K562 (cell line): Measurements from ENCODE around the gene CDC42BPB. TPM values are rescaled to one million over a fixed set of nuclear protein-coding genes. Genes with fewer than 3 reads are reported as not detected.
A peak's percentile ranks its signal among the peaks of the same experiment; 100 is the strongest.

Experiments used
- CBFA2T2 ChIP-seq: fragments of 450-650 bp; conservative IDR thresholded peaks from 2 replicates; pipeline ENCODE4 v1.6.1; 2017; ENCODE audit warnings: mild to moderate bottlenecking
- CTCFL ChIP-seq: IDR thresholded peaks from 2 replicates; pipeline ENCODE4 v1.6.1; 2011; ENCODE audit warnings: borderline replicate concordance, low read depth, mild to moderate bottlenecking, moderate library complexity, low read length; ENCODE audit not compliant: insufficient read depth, poor library complexity, severe bottlenecking
- HMGN3 ChIP-seq: IDR thresholded peaks from 2 replicates; pipeline ENCODE4 v1.6.1; 2011; ENCODE audit warnings: borderline replicate concordance, low read depth, mild to moderate bottlenecking, mixed read lengths, low read length; ENCODE audit not compliant: insufficient read length; ENCODE audit errors: extremely low read depth
- MAZ ChIP-seq, 2 experiments: fragments of 450-650 bp in 1 of 2; sonication (generic) in 1 of 2; formaldehyde crosslinking; IDR thresholded peaks in 1 of 2; conservative IDR thresholded peaks in 1 of 2; 2 replicates each; pipeline versions ENCODE4 v1.4.0 to v1.5.0; 2020; ENCODE audit warnings: mild to moderate bottlenecking in 1 of 2, missing genetic modification reagents in 1 of 2
- OTX1 ChIP-seq: fragments of 450-650 bp; formaldehyde crosslinking; IDR thresholded peaks from 2 replicates; pipeline ENCODE4 v1.4.0; 2022; ENCODE audit warnings: mild to moderate bottlenecking
- POU5F1 ChIP-seq: fragments of 150-350 bp; IDR thresholded peaks from 2 replicates; pipeline ENCODE4 v1.6.1; 2014; ENCODE audit warnings: borderline replicate concordance, low read length, low read depth, mild to moderate bottlenecking; ENCODE audit not compliant: partially characterized antibody
- RNF219 ChIP-seq: fragments of 250-450 bp; sonication (Bioruptor Pico); IDR thresholded peaks from 2 replicates; pipeline ENCODE4 v1.5.0; 2022; ENCODE audit warnings: mild to moderate bottlenecking
- SMARCC2 ChIP-seq: fragments of 450-650 bp; IDR thresholded peaks from 2 replicates; pipeline ENCODE4 v1.6.1; 2017; ENCODE audit warnings: antibody characterized with exemption, moderate library complexity, mild to moderate bottlenecking, low read depth
- SMC3 ChIP-seq: conservative IDR thresholded peaks from 2 replicates; pipeline ENCODE4 v1.6.1; 2011; ENCODE audit warnings: low read depth, low read length, improper control_type of control experiment; ENCODE audit not compliant: insufficient read depth
- XRCC5 ChIP-seq: fragments of 200-400 bp; formaldehyde crosslinking; IDR thresholded peaks from 2 replicates; pipeline ENCODE4 v1.6.1; 2017; ENCODE audit warnings: low read depth, mild to moderate bottlenecking, low read length
- ZNF232 ChIP-seq: sonication (generic); formaldehyde crosslinking; IDR thresholded peaks from 2 replicates; pipeline ENCODE4 v1.8.0; 2022; ENCODE audit warnings: mild to moderate bottlenecking, missing genetic modification reagents
- ZNF551 ChIP-seq: fragments of 250-450 bp; sonication (Bioruptor Pico); IDR thresholded peaks from 2 replicates; pipeline ENCODE4 v1.5.0; 2021; ENCODE audit warnings: mild to moderate bottlenecking, moderate library complexity
- polyA plus RNA-seq, 8 experiments: library from polyadenylated mRNA; depleted of rRNA in 4 of 8; stranded (reverse) in 5 of 8; unstranded in 3 of 8; fragments of >200 nt; fragmentation: Nextera tagmentation in 2 of 8; fragmentation: Illumina TruSeq in 1 of 8; extraction: Ambion mirVana in 2 of 8; extraction: Trizol in 1 of 8; gene quantifications; 2 replicates each; pipeline versions ENCODE4 v1.2.1 to v1.2.3, GENCODE V29; 2011 to 2014; ENCODE audit warnings: inconsistent platforms in 1 of 8, missing spikeins in 1 of 8
- total RNA-seq, 7 experiments: library from RNA; depleted of rRNA in 6 of 7; stranded (reverse); fragments of >200 nt in 6 of 7; fragmentation: Illumina TruSeq in 2 of 7; extraction: Trizol in 2 of 7; gene quantifications; 2 replicates each; pipeline versions ENCODE4 v1.2.1 to v1.2.3, GENCODE V29; 2011 to 2021; ENCODE audit warnings: low replicate concordance in 1 of 7
- TF ChIP-seq, protein P1 (sequence below): sonication (generic); formaldehyde crosslinking; IDR thresholded peaks from 2 replicates; pipeline ENCODE4 v1.8.1; 2023; ENCODE audit warnings: mild to moderate bottlenecking, missing genetic modification reagents
- TF ChIP-seq, protein P2 (sequence below): sonication (generic); formaldehyde crosslinking; IDR thresholded peaks from 2 replicates; pipeline ENCODE4 v1.8.0; 2023; ENCODE audit warnings: mild to moderate bottlenecking, missing genetic modification reagents
- TF ChIP-seq, protein P3 (sequence below): fragments of 450-650 bp; IDR thresholded peaks from 2 replicates; pipeline ENCODE4 v1.7.1; 2018; ENCODE audit warnings: mild to moderate bottlenecking, low read depth; ENCODE audit not compliant: partially characterized antibody

Gene CDC42BPB
- total and polyA plus RNA-seq, 9 of the 15 experiments (the other 6 are each of a cell fraction or from before 2014, with no cell fraction given): 0.07 to 24.3 (median 12.6) TPM

DNA sequence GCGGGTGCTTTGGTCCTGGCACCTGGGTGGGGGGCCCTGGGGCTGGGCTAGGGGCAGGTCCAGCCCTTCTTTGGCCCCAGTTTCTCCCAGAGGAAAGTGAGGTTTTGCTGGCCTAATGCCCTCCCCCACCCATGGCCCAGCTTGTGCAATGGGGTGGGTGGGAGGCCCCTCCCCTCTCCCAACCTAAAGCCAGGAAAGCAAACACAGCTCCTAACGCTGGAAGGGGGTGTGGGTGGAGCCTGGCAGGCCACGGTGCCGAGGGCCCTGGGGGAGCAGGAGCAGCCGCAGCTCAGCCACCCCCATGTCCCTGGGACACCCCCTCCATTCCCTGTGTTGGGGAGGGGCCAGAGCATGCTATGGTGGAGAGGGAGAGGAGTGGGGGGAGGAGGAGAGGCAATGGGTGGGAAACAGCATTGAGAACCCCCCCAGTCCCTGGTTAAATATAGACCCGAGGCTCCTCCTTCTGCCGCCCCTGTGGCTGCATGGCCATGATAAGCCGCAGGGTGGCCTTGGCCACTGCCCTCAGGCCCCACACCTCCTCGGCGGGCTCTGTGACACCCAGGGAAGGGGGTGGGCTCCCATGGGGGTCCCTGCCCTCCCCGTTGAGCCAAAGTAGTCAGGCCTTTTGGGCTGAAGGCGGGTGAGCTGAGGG lies 41.9 kb upstream of the CDC42BPB start (continued):
- TF ChIP-seq RNF219 (CRISPR knock-in tag) (no peak), ZNF551 (CRISPR knock-in tag) (no peak), CTCFL (peak; percentile 15), SMC3 (no peak), MAZ (CRISPR knock-in tag; conservative IDR thresholded peaks at IDR 0.05 in 1 of 2, IDR thresholded peaks at IDR 0.05 in 1 of 2) (peak; percentile 27 to 34; a peak in 1 of 4 replicates), XRCC5 (peak; percentile 55; the same call in 1 of the 2 replicates), OTX1 (CRISPR knock-in tag) (no peak), ZNF232 (CRISPR knock-in tag) (no peak), CBFA2T2 (peak; percentile 54), SMARCC2 (peak; percentile 27; the same call in 1 of the 2 replicates), POU5F1 (no peak), HMGN3 (peak; percentile 69)
- TF ChIP-seq, protein P1, sequence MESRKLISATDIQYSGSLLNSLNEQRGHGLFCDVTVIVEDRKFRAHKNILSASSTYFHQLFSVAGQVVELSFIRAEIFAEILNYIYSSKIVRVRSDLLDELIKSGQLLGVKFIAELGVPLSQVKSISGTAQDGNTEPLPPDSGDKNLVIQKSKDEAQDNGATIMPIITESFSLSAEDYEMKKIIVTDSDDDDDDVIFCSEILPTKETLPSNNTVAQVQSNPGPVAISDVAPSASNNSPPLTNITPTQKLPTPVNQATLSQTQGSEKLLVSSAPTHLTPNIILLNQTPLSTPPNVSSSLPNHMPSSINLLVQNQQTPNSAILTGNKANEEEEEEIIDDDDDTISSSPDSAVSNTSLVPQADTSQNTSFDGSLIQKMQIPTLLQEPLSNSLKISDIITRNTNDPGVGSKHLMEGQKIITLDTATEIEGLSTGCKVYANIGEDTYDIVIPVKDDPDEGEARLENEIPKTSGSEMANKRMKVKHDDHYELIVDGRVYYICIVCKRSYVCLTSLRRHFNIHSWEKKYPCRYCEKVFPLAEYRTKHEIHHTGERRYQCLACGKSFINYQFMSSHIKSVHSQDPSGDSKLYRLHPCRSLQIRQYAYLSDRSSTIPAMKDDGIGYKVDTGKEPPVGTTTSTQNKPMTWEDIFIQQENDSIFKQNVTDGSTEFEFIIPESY (CRISPR knock-in tag): no peak
- TF ChIP-seq, protein P2, sequence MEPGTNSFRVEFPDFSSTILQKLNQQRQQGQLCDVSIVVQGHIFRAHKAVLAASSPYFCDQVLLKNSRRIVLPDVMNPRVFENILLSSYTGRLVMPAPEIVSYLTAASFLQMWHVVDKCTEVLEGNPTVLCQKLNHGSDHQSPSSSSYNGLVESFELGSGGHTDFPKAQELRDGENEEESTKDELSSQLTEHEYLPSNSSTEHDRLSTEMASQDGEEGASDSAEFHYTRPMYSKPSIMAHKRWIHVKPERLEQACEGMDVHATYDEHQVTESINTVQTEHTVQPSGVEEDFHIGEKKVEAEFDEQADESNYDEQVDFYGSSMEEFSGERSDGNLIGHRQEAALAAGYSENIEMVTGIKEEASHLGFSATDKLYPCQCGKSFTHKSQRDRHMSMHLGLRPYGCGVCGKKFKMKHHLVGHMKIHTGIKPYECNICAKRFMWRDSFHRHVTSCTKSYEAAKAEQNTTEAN (CRISPR knock-in tag): no peak
- TF ChIP-seq, protein P3, sequence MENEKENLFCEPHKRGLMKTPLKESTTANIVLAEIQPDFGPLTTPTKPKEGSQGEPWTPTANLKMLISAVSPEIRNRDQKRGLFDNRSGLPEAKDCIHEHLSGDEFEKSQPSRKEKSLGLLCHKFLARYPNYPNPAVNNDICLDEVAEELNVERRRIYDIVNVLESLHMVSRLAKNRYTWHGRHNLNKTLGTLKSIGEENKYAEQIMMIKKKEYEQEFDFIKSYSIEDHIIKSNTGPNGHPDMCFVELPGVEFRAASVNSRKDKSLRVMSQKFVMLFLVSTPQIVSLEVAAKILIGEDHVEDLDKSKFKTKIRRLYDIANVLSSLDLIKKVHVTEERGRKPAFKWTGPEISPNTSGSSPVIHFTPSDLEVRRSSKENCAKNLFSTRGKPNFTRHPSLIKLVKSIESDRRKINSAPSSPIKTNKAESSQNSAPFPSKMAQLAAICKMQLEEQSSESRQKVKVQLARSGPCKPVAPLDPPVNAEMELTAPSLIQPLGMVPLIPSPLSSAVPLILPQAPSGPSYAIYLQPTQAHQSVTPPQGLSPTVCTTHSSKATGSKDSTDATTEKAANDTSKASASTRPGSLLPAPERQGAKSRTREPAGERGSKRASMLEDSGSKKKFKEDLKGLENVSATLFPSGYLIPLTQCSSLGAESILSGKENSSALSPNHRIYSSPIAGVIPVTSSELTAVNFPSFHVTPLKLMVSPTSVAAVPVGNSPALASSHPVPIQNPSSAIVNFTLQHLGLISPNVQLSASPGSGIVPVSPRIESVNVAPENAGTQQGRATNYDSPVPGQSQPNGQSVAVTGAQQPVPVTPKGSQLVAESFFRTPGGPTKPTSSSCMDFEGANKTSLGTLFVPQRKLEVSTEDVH: no peak
